ENCODE data around the gene KIT. TPM values are rescaled to one million over a fixed set of nuclear protein-coding genes. Genes with fewer than 3 reads are reported as not detected.

KIT gene
- polyA plus RNA-seq, 4 donors: 16.2 to 19.9 (median 17.9) TPM

- no peak for DNase-seq (ENCODE audit: low read depth in 4 of 4, low spot score in 3 of 4)
These were observed 37.6 kb downstream of the KIT start for GRCh38 chr4:54695337-54695736.

DNA sequence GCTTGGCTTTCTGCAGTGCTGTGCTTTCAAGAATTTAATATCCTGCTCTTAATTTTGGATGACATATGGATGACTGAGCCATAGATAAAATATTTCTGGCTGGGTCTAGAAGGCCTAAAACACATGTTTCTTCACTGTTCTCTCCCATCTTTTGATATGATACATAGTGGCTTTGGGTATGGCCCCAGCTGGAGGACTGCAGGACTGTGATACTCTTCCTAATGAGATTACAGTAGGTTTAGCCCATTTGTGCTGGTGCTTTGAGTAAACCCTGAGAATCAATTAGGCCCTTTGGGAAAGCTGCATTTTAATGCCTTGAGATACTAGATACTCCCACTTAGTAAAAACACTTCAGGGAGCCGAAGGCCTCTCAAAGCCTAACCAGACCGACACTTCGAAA, 38.0 kb downstream of the KIT start:
- no peak for DNase-seq (ENCODE audit: low read depth in 4 of 4, low spot score in 3 of 4)

- DNase-seq (ENCODE audit: low read depth in 4 of 4, low spot score in 3 of 4): no peak
These were observed 38.9 kb downstream of the KIT start for GRCh38 chr4:54696649-54697048.

DNA sequence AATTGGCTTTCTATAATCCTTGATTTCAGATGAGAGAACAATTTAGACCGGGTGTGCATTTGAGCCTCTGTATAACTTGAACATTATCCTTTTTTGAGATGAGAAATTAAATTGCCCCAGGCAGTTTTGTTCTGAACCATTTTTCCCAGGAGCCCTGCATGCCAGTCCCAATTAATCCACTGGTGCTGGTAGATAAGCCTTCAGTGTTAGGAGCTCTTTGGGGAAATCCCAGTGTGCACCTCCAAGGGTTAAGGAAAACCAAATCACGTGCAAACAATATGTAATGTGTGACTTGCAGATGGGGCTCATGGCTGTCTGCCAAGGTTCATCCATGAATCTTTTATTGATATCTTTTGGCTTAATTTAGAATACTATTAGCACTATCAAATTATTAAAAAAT, 43.2 kb downstream of the KIT start:
- DNase-seq (ENCODE audit: low read depth in 4 of 4, low spot score in 3 of 4): no peak

GRCh38 chr4:54703182-54703581, 45.4 kb downstream of the KIT start:
- no peak for DNase-seq (ENCODE audit: low read depth in 4 of 4, low spot score in 3 of 4)

GRCh38 chr4:54707406-54707805, 49.6 kb downstream of the KIT start:
- DNase-seq (ENCODE audit: low read depth in 4 of 4, low spot score in 3 of 4): no peak

DNA sequence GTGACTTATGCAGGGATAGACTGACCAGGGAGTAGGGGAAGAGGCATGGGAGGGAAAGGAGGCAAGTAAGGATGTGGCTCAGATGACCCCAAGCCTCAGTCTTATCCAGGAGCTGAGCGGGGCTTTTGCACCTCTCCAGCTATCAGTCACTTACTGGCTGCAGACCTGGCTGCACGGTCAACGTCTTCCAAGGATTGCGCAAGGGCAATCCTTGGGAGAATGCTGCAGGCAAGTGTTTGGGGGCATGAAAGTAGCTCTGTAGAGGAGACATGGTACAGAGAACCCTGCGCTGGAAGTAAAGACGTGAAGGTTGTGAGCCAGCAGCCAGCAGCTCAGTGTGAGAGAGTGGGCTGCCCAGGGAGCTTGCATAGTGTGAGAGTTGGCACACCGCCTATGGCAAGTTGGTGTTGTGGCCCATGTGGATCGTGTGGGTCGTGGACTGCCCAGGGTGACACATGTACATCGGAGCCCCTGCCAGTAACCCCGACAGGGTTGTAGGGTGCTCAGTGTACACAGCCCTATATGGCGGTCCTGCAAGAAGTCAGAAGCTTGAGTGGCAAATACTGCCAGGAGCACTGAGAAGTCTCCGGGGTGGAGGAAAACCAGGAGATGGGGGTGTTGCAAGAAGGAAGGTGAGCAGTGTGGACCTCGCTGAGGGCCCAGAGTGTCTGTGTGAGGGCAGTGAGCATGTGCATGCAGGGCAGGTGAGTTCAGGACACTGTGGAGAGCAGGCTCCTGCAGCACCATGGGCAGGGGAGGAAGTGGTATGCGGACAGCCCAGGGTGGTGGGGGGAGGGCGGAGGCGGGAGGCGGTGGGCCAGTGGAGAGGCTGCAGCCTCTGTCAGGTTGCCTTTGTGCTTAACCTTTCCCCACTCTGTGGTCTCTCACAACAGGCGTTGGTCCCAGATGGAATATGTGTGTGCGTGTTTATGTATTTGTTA, 50.9 kb downstream of the KIT start:
- no peak for DNase-seq (ENCODE audit: low read depth in 4 of 4, low spot score in 3 of 4)

GRCh38 chr4:54709400-54709799, 51.6 kb downstream of the KIT start:
- peak in 3 of 4 donors; percentile 23 to 35 (median 28) for DNase-seq (ENCODE audit: low read depth in 4 of 4, low spot score in 3 of 4)

DNA sequence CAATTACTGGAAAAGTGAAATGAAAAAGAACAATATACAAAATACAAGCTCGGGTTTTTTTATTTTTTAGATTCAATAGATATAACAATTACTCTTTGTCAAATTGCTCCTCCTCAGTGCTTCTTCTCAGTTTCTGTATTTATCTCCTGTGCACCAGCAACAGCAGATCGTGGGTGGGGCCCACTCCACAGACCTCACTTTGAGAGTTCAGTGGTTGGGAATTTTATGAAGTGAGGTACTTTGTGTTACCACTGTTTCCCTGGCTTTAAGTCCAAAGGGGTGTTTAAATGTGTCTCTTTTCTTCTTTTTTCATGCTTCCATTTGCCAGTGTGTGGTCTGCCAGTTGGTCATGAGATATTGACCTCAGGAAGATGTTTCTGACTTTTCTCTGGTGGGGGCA, 54.4 kb downstream of the KIT start:
- DNase-seq (ENCODE audit: low read depth in 4 of 4, low spot score in 3 of 4): no peak

DNA sequence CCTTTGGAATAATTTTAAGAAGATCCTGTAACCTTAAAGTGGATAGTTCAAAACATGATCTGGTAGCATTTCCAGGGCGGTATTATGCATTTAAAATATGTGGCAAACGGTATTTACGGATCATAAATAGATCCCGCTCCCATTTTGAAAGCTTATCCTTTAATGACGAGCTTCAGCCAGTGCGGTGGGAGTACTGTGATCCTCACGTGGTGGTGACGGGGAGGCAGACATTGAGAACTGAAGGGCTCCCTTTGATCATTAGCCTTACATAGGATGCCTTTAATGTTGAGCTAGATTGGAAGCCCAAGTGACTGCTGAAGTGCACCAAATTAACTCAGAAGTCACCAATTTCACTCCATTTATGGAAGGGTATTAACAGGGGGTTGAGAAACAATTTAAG, 56.9 kb downstream of the KIT start:
- no peak for DNase-seq (ENCODE audit: low read depth in 4 of 4, low spot score in 3 of 4)

- no peak for DNase-seq (ENCODE audit: low read depth in 4 of 4, low spot score in 3 of 4)
These were observed 58.8 kb downstream of the KIT start for GRCh38 chr4:54716478-54717065.

DNA sequence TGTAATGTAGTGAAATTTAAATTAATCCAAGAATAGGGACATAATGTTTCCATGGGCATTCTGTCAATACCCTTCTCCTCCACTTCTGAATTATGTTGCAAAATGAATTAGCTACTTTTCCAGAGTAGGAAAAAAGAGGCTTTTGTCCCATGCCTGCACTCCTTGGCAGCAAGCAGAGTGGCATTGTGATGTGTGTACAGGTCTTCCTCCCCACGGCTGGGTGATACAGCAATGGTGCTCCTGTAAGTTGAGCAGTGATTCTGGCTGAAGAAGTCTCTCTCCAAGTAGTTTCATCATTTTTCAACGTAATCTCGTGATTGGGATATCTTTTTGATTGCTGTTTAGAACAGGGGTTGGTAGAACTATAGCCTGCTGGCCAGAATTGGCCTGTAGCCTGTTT, 59.9 kb downstream of the KIT start:
- no peak for DNase-seq (ENCODE audit: low read depth in 4 of 4, low spot score in 3 of 4)

GRCh38 chr4:54719378-54719777, 61.6 kb downstream of the KIT start:
- DNase-seq (ENCODE audit: low read depth in 4 of 4, low spot score in 3 of 4): no peak

DNA sequence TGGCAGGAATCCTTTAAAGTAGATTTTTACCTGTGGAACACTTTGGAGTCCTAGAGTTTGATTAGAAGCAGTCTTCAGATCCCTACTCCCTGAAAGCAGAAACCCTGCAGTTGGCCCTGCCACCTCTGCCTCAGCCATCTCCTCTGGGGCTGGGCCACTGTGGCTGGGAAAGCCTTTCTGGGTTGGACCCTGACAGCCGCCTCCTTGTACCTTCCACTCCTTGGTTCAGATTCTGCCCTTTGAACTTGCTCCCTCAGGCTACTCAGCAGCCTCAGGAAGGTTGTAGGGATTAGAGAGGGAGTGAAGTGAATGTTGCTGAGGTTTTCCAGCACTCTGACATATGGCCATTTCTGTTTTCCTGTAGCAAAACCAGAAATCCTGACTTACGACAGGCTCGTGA, 65.5 kb downstream of the KIT start:
- DNase-seq (ENCODE audit: low read depth in 4 of 4, low spot score in 3 of 4): no peak

GRCh38 chr4:54723820-54724219, 66.1 kb downstream of the KIT start:
- DNase-seq (ENCODE audit: low read depth in 4 of 4, low spot score in 3 of 4): no peak

DNA sequence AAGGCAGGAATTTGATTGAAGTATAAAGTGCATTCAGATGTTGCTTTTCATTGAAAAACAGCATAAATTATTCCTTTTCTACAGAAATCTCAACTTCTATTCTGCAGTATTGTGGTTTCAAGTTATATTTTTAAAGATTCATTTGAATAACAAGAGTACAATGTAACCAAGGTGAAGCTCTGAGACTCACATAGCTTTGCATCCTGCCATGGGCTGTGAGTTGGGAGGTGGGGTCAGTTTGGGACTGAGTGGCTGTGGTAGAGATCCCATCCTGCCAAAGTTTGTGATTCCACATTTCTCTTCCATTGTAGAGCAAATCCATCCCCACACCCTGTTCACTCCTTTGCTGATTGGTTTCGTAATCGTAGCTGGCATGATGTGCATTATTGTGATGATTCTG, 69.2 kb downstream of the KIT start:
- DNase-seq (ENCODE audit: low read depth in 4 of 4, low spot score in 3 of 4): no peak

DNA sequence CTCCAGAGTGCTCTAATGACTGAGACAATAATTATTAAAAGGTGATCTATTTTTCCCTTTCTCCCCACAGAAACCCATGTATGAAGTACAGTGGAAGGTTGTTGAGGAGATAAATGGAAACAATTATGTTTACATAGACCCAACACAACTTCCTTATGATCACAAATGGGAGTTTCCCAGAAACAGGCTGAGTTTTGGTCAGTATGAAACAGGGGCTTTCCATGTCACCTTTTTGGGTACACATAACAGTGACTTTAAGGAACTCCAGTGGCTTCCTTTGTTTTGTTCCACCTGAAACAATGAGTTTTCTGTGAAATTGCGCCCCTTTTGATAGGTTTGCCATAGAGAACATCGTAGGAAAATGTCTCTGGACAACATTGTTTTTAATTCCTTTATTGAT, 69.6 kb downstream of the KIT start:
- DNase-seq (ENCODE audit: low read depth in 4 of 4, low spot score in 3 of 4): no peak

DNA sequence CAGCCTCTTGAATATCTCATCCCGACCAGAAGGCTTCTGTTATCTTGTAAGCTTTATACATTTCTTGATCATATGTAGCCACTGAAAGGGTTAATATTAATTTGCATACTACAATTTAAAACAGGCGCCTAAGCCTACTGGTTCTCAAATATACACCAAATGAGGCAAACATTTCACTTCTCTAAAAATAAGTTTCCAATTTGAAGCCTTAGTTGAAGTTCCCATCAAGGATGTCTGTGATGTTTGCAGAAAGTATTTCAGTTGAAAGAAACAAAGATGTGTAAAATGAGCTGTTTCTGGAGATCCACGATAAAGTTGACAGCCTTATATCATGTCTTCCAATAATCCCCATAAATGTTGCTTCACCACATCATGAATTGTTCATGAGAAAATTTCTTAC, 70.6 kb downstream of the KIT start:
- no peak for DNase-seq (ENCODE audit: low read depth in 4 of 4, low spot score in 3 of 4)

DNA sequence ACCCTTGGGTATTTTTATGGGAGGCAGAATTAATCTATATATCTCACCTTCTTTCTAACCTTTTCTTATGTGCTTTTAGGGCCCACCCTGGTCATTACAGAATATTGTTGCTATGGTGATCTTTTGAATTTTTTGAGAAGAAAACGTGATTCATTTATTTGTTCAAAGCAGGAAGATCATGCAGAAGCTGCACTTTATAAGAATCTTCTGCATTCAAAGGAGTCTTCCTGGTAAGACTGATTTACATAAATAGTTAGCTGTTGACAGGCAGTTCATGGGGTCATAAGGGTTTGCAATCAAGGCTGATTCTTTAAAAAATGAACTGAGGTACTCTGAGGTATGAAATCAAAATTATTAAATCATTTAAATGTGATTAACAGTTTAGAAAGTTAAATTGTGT, 71.5 kb downstream of the KIT start:
- no peak for DNase-seq (ENCODE audit: low read depth in 4 of 4, low spot score in 3 of 4)

DNA sequence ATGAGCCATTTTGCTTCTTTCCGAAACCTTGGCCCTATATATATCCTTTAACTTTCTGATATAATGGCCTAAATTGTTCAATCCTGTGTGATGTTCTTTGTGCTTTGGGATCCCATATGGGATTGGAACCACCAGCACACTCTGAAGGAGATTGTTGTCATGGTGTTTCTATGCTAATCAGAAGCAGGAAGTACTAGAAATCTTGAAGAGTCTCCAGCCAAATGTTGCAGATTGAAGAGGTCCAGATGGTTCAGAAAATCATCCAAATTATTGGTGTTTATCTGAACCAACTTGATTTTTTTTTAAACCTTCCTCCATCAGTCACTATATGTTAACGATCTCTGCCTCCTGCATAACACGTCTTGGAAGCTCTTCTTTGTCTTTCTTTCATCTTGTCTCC, 72.8 kb downstream of the KIT start:
- no peak for DNase-seq (ENCODE audit: low read depth in 4 of 4, low spot score in 3 of 4)

DNA sequence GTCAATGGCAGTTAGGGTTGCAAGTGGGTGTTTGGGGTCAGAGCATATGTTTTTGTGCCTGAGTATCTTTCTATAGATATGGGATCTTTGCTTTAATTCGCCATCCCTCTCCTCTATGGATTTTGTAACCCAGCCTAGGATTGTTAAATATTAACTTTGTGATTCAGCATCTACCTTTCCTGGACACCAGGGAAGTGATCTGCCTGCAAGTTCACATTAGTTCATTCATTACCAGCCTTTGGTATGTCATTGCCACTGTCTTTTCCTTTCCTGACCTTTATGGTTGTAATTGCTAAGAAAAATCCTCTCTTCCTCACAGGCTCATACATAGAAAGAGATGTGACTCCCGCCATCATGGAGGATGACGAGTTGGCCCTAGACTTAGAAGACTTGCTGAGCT, 73.8 kb downstream of the KIT start:
- DNase-seq (ENCODE audit: low read depth in 4 of 4, low spot score in 3 of 4): no peak

GRCh38 chr4:54731976-54732375, 74.2 kb downstream of the KIT start:
- DNase-seq (ENCODE audit: low read depth in 4 of 4, low spot score in 3 of 4): no peak

All from right renal pelvis (tissue), 4 donors.